Measurements from ENCODE around the gene ARMC6.

DNA sequence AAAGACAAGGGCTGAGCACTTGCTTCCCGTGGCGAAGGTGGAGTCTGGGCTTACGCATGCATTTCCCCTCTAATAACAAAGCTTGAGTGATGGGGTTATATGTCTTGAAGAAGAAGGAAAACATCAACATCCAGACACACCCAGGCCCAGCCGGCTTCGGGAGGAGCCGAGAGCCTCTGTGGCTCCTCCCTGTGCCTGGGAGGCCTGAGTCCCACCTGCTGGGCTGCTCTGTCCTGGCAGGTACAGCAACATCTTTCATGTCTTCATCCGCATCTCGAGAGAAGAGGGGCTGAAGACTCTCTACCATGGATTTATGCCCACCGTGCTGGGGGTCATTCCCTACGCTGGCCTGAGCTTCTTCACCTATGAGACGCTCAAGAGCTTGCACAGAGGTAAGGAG is 74.3 kb downstream of the ARMC6 start:
- TF ChIP-seq, protein P1, sequence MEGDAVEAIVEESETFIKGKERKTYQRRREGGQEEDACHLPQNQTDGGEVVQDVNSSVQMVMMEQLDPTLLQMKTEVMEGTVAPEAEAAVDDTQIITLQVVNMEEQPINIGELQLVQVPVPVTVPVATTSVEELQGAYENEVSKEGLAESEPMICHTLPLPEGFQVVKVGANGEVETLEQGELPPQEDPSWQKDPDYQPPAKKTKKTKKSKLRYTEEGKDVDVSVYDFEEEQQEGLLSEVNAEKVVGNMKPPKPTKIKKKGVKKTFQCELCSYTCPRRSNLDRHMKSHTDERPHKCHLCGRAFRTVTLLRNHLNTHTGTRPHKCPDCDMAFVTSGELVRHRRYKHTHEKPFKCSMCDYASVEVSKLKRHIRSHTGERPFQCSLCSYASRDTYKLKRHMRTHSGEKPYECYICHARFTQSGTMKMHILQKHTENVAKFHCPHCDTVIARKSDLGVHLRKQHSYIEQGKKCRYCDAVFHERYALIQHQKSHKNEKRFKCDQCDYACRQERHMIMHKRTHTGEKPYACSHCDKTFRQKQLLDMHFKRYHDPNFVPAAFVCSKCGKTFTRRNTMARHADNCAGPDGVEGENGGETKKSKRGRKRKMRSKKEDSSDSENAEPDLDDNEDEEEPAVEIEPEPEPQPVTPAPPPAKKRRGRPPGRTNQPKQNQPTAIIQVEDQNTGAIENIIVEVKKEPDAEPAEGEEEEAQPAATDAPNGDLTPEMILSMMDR (IDR thresholded peaks at IDR 0.05) = no peak
- TF ChIP-seq POLR2AphosphoS5 (IDR thresholded peaks at IDR 0.05; ENCODE audit: low read depth, low read length) = no peak
- TF ChIP-seq, protein P2, sequence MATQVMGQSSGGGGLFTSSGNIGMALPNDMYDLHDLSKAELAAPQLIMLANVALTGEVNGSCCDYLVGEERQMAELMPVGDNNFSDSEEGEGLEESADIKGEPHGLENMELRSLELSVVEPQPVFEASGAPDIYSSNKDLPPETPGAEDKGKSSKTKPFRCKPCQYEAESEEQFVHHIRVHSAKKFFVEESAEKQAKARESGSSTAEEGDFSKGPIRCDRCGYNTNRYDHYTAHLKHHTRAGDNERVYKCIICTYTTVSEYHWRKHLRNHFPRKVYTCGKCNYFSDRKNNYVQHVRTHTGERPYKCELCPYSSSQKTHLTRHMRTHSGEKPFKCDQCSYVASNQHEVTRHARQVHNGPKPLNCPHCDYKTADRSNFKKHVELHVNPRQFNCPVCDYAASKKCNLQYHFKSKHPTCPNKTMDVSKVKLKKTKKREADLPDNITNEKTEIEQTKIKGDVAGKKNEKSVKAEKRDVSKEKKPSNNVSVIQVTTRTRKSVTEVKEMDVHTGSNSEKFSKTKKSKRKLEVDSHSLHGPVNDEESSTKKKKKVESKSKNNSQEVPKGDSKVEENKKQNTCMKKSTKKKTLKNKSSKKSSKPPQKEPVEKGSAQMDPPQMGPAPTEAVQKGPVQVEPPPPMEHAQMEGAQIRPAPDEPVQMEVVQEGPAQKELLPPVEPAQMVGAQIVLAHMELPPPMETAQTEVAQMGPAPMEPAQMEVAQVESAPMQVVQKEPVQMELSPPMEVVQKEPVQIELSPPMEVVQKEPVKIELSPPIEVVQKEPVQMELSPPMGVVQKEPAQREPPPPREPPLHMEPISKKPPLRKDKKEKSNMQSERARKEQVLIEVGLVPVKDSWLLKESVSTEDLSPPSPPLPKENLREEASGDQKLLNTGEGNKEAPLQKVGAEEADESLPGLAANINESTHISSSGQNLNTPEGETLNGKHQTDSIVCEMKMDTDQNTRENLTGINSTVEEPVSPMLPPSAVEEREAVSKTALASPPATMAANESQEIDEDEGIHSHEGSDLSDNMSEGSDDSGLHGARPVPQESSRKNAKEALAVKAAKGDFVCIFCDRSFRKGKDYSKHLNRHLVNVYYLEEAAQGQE (IDR thresholded peaks at IDR 0.05; ENCODE audit: insufficient read depth in 1 of 2, low read depth in 2 of 2, low read length in 1 of 2) = no peak
